IPS-NIHi7 (cell line): ENCODE results near the gene KRI1.
A peak's percentile ranks its signal among the peaks of the same experiment; 100 is the strongest.
"Not testable (repeated sequence)": the region's sequence is repeated elsewhere in the genome, so short reads cannot be mapped to it uniquely, and the experiment has no call there.

Source experiments
- DNase-seq: peaks from one replicate; pipeline ENCODE4 v3.0.0; 2012; ENCODE audit warnings: mixed read lengths; ENCODE audit errors: extremely low spot score

KRI1 gene

GRCh38 chr19:10550336-10550735 lies 15.5 kb downstream of the KRI1 start:
- no peak for DNase-seq

GRCh38 chr19:10549733-10550132 lies 16.1 kb downstream of the KRI1 start:
- DNase-seq: no peak

- DNase-seq: no peak
Measured at GRCh38 chr19:10548746-10549276, 17.0 kb downstream of the KRI1 start.

GRCh38 chr19:10546817-10547216 lies 19.0 kb downstream of the KRI1 start:
- DNase-seq: no peak

- no peak for DNase-seq
Measured at GRCh38 chr19:10544753-10545251, 21.0 kb downstream of the KRI1 start.

GRCh38 chr19:10544242-10544752 lies 21.5 kb downstream of the KRI1 start:
- DNase-seq: peak; percentile 31

- peak; percentile 100 for DNase-seq
Measured at GRCh38 chr19:10543420-10544241, 22.2 kb downstream of the KRI1 start, which contains the start of gene ATG4D. Gene ATG4D (plus strand): TSS chr19:10543904. CDS start chr19:10544091, 187 bp downstream.

GRCh38 chr19:10543059-10543419 lies 22.8 kb downstream of the KRI1 start:
- DNase-seq: no peak

GRCh38 chr19:10539016-10539415 lies 26.8 kb downstream of the KRI1 start:
- not testable (repeated sequence) for DNase-seq

- DNase-seq: no peak
Measured at GRCh38 chr19:10538204-10538983, 27.4 kb downstream of the KRI1 start.

GRCh38 chr19:10537668-10538067 lies 28.1 kb downstream of the KRI1 start:
- no peak for DNase-seq

GRCh38 chr19:10535613-10536012 lies 30.2 kb downstream of the KRI1 start:
- no peak for DNase-seq

- DNase-seq: no peak
Measured at GRCh38 chr19:10533646-10534386, 32.0 kb downstream of the KRI1 start.

GRCh38 chr19:10532457-10532856 lies 33.4 kb downstream of the KRI1 start:
- no peak for DNase-seq

- DNase-seq: not testable (repeated sequence)
Measured at GRCh38 chr19:10526887-10527286, 38.9 kb downstream of the KRI1 start.

GRCh38 chr19:10525636-10526035 lies 40.2 kb downstream of the KRI1 start:
- DNase-seq: no peak

- DNase-seq: no peak
Measured at GRCh38 chr19:10523135-10523636, 42.6 kb downstream of the KRI1 start.

- DNase-seq: no peak
Measured at GRCh38 chr19:10521461-10522171, 44.2 kb downstream of the KRI1 start.

- DNase-seq: no peak
Measured at GRCh38 chr19:10520652-10521318, 45.0 kb downstream of the KRI1 start.

- DNase-seq: no peak
Measured at GRCh38 chr19:10519421-10519820, 46.4 kb downstream of the KRI1 start.
